Ishikawa (cell line): ENCODE results near the gene TMUB1.

ENCODE experiments used
- CEBPB ChIP-seq: IDR thresholded peaks from 2 replicates; pipeline ENCODE4 v1.6.1; 2012
- CREB1 ChIP-seq: IDR thresholded peaks from 2 replicates; pipeline ENCODE4 v1.6.1; 2012; ENCODE audit warnings: low read depth
- EGR1 ChIP-seq: IDR thresholded peaks from 2 replicates; pipeline ENCODE4 v1.6.1; 2012
- EP300 ChIP-seq: IDR thresholded peaks from 2 replicates; pipeline ENCODE4 v1.6.1; 2012; ENCODE audit warnings: borderline replicate concordance
- FOXM1 ChIP-seq: IDR thresholded peaks from 2 replicates; pipeline ENCODE4 v1.6.1; 2012; ENCODE audit warnings: low read depth, borderline replicate concordance
- NFIC ChIP-seq: IDR thresholded peaks from 2 replicates; pipeline ENCODE4 v1.6.1; 2012
- RAD21 ChIP-seq: IDR thresholded peaks from 2 replicates; pipeline ENCODE4 v1.6.1; 2012; ENCODE audit warnings: low read depth
- TAF1 ChIP-seq: IDR thresholded peaks from 2 replicates; pipeline ENCODE4 v1.6.1; 2012; ENCODE audit warnings: low read depth, mild to moderate bottlenecking
- TCF12 ChIP-seq: IDR thresholded peaks from 2 replicates; pipeline ENCODE4 v1.6.1; 2012; ENCODE audit warnings: low read depth
- TEAD4 ChIP-seq: IDR thresholded peaks from 2 replicates; pipeline ENCODE4 v1.6.1; 2012
- YY1 ChIP-seq: IDR thresholded peaks from 2 replicates; pipeline ENCODE4 v1.6.1; 2012; ENCODE audit warnings: low read depth
- ZBTB7A ChIP-seq: IDR thresholded peaks from 2 replicates; pipeline ENCODE4 v1.6.1; 2012; ENCODE audit warnings: low read depth
- TF ChIP-seq, protein P1 (sequence below): IDR thresholded peaks from 2 replicates; pipeline ENCODE4 v1.6.1; 2012; ENCODE audit warnings: low read depth, mild to moderate bottlenecking
- TF ChIP-seq, protein P2 (sequence below): IDR thresholded peaks from 2 replicates; pipeline ENCODE4 v1.6.1; 2012
- TF ChIP-seq, protein P3 (sequence below): IDR thresholded peaks from 2 replicates; pipeline ENCODE4 v1.6.1; 2012

Gene TMUB1

DNA sequence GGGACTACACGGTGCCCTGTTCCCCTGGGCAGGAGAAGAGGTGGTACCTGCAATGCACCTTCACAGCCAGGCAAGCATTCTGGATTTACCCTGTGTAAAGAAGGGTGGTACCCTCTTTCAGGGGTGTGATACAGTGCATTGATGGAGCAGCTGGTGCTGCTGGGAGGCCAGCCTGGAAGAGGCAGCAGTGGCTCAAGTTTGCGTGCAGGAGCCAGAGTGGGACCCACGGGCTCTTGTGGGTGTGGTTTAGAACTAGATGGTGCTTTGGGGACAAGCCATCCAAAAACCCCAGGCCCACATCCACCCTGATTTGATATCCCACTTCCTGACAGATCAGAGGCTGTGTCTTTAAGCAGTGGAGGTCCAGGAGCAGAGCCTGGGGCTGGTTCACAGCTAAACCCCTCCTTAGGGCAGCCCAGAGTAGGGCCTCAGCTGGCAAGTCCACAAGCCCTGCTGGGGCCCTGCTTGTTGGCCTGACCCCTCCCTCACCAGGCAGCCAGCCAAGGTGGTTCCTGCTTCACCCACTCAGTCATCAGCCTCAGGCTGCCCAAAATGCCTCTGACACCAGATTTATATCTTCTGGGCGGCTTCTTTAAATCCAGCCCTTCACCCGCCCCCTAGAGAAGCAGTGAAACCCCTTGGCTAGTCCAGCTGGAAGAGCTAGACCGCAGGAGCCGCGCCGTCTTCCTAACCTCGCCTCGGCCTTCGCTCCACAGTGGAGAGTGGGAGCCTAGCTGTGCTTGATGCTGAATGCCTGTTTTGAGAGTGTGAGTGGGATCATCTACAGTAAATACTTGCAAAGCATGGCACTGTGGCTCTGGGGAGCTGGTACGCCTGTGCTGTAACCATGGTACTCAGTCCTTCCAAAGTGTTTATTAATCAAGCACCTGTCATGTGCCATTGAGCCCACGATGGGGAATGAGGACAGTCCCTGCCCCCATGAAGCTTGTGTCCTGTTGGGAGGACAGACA lies 36.4 kb downstream of the TMUB1 start:
- no peak for TF ChIP-seq RAD21
- no peak for TF ChIP-seq TCF12
- no peak for TF ChIP-seq NFIC
- no peak for TF ChIP-seq FOXM1
- TF ChIP-seq YY1, result no peak
- TF ChIP-seq TEAD4, result no peak
- TF ChIP-seq, protein P1, sequence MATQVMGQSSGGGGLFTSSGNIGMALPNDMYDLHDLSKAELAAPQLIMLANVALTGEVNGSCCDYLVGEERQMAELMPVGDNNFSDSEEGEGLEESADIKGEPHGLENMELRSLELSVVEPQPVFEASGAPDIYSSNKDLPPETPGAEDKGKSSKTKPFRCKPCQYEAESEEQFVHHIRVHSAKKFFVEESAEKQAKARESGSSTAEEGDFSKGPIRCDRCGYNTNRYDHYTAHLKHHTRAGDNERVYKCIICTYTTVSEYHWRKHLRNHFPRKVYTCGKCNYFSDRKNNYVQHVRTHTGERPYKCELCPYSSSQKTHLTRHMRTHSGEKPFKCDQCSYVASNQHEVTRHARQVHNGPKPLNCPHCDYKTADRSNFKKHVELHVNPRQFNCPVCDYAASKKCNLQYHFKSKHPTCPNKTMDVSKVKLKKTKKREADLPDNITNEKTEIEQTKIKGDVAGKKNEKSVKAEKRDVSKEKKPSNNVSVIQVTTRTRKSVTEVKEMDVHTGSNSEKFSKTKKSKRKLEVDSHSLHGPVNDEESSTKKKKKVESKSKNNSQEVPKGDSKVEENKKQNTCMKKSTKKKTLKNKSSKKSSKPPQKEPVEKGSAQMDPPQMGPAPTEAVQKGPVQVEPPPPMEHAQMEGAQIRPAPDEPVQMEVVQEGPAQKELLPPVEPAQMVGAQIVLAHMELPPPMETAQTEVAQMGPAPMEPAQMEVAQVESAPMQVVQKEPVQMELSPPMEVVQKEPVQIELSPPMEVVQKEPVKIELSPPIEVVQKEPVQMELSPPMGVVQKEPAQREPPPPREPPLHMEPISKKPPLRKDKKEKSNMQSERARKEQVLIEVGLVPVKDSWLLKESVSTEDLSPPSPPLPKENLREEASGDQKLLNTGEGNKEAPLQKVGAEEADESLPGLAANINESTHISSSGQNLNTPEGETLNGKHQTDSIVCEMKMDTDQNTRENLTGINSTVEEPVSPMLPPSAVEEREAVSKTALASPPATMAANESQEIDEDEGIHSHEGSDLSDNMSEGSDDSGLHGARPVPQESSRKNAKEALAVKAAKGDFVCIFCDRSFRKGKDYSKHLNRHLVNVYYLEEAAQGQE, result no peak
- no peak for TF ChIP-seq CEBPB
- TF ChIP-seq, protein P2, sequence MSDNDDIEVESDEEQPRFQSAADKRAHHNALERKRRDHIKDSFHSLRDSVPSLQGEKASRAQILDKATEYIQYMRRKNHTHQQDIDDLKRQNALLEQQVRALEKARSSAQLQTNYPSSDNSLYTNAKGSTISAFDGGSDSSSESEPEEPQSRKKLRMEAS, result no peak
- TF ChIP-seq, protein P3, sequence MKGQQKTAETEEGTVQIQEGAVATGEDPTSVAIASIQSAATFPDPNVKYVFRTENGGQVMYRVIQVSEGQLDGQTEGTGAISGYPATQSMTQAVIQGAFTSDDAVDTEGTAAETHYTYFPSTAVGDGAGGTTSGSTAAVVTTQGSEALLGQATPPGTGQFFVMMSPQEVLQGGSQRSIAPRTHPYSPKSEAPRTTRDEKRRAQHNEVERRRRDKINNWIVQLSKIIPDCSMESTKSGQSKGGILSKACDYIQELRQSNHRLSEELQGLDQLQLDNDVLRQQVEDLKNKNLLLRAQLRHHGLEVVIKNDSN, result no peak
- TF ChIP-seq ZBTB7A, result no peak
- no peak for TF ChIP-seq EP300
- TF ChIP-seq TAF1, result no peak
- no peak for TF ChIP-seq EGR1
- TF ChIP-seq CREB1, result no peak

DNA sequence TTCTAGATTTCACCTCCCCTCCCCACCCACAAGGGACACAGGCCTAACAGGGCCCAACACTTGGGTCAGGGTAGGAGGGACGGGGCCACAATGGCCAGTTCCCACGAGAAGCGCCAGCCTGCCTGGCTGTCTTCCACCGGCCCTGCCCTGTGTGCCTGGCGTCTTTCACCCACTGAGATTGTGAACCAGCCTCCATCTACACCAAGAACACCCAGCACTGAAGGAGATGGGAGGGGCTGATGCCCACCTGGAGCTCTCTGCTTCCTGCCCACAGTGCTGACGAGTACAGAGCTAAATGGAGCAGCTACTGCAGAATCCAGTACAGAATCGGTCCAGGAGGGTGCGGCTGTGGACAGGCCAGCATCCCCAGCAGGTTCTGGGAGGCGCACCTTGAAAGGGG lies 37.3 kb downstream of the TMUB1 start:
- TF ChIP-seq YY1, result no peak
- no peak for TF ChIP-seq EP300
- TF ChIP-seq TEAD4, result no peak
- TF ChIP-seq RAD21, result no peak
- TF ChIP-seq TAF1, result no peak
- no peak for TF ChIP-seq ZBTB7A
- TF ChIP-seq, protein P2, result no peak
- TF ChIP-seq, protein P3, result no peak
- no peak for TF ChIP-seq CEBPB
- no peak for TF ChIP-seq CREB1
- TF ChIP-seq EGR1, result no peak
- TF ChIP-seq, protein P1, result no peak
- no peak for TF ChIP-seq NFIC
- TF ChIP-seq TCF12, result no peak
- no peak for TF ChIP-seq FOXM1

DNA sequence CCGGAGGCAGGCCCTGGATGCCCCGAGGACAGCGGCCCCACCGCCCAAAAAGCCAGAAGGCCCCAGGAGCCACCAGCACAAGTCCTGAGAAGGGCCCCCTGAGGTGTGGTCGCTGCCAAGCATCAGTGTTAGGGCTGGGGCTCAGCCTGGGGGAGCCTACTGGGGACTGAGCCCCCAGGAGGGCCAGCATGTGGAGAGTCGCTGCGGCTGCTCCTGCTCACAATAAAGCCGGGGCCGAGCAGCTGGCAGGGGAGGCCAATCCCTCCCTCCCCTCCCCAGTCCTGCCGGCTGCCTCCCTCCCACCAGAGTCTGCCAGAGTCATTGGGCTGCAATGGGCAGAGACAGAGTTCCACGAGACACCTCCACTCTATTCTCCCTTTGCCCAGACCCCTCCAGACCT lies 38.0 kb downstream of the TMUB1 start:
- TF ChIP-seq FOXM1 (no peak), YY1 (no peak), TCF12 (no peak), NFIC (no peak), TEAD4 (no peak), TAF1 (no peak), EP300 (no peak), CREB1 (no peak), RAD21 (no peak), CEBPB (no peak), EGR1 (no peak), ZBTB7A (no peak)
- TF ChIP-seq, protein P1, result no peak
- TF ChIP-seq, protein P3, result no peak
- TF ChIP-seq, protein P2, result no peak
